Kidney (tissue), 14 donors: Measurements from ENCODE around the gene SCMH1. TPM values are rescaled to one million over a fixed set of nuclear protein-coding genes. Genes with fewer than 3 reads are reported as not detected.

Experiments
- DNase-seq, 5 donors: peaks; one replicate each; pipeline ENCODE4 v3.0.0-alpha.2; 2013 to 2020
- FAIRE-seq: peaks from 2 replicates; lab custom pipeline; 2012; peaks lifted over from hg19 to GRCh38; lab: Jason Lieb, UNC
- H3K27ac ChIP-seq, 2 donors: one replicate each; pipeline ENCODE4 v1.7.0; 2013; ENCODE audit warnings: low read depth in 2 of 2, low read length in 2 of 2, inconsistent platforms in 1 of 2
- H3K27me3 ChIP-seq: one replicate; pipeline ENCODE4 v1.7.1; 2013; ENCODE audit warnings: low read length, inconsistent platforms; ENCODE audit not compliant: control insufficient read depth, insufficient read depth
- H3K36me3 ChIP-seq, 3 donors: one replicate each; pipeline versions ENCODE4 v1.7.0 to v1.7.1; 2013; ENCODE audit warnings: low read length in 3 of 3, control low read depth in 1 of 3, inconsistent platforms in 1 of 3; ENCODE audit not compliant: insufficient read depth in 3 of 3, control insufficient read depth in 2 of 3
- H3K4me1 ChIP-seq, 3 donors: one replicate each; pipeline versions ENCODE4 v1.7.0 to v1.7.1; 2013; ENCODE audit warnings: low read length in 3 of 3, inconsistent platforms in 1 of 3, low read depth in 1 of 3; ENCODE audit not compliant: control insufficient read depth in 2 of 3, insufficient read depth in 2 of 3
- H3K4me3 ChIP-seq, 3 donors: one replicate each; pipeline versions ENCODE4 v1.7.0 to v1.8.1; 2013; ENCODE audit warnings: low read length in 3 of 3, control low read depth in 1 of 3, inconsistent platforms in 1 of 3
- H3K9ac ChIP-seq, 3 donors: one replicate each; pipeline versions ENCODE4 v1.7.0 to v1.7.1; 2013; ENCODE audit warnings: low read length in 3 of 3, control low read depth in 1 of 3, inconsistent platforms in 1 of 3
- H3K9me3 ChIP-seq, 3 donors: one replicate each; pipeline versions ENCODE4 v1.7.0 to v1.7.1; 2013; ENCODE audit warnings: low read length in 3 of 3, control low read depth in 1 of 3, inconsistent platforms in 1 of 3; ENCODE audit not compliant: control insufficient read depth in 2 of 3, insufficient read depth in 1 of 3
- intact Hi-C: fragments of 100-400 bp; cut with DNase I; formaldehyde crosslinking; loops from one replicate; pipeline ENCODE4 v1.11.1; 2022
- polyA plus RNA-seq: library from polyadenylated mRNA; stranded (reverse); fragments of 350-450 nt; fragmentation: Illumina TruSeq; extraction: RNeasy Lipid Tissue Mini Kit (QIAGEN cat#74804); gene quantifications from one replicate; pipeline ENCODE4 v1.2.3, GENCODE V29; 2014; ENCODE audit warnings: low read depth, low replicate concordance; ENCODE audit not compliant: insufficient read depth
- total RNA-seq: library from RNA; stranded (reverse); fragmentation: NEBNext Ultra II Directional; extraction: Animal tissue kit (Norgen Biotek cat#: 25700); gene quantifications from one replicate; pipeline ENCODE4 v1.2.1, GENCODE V29; 2021
- TF ChIP-seq, protein P1 (sequence below): IDR thresholded peaks from 3 replicates; pipeline ENCODE4 v1.5.1; 2012; ENCODE audit warnings: mild to moderate bottlenecking, moderate library complexity, borderline replicate concordance; ENCODE audit not compliant: insufficient read depth; ENCODE audit errors: extremely low read depth
- donor health status: control.
- donor health status: control.
- donor health status: control.
- donor health status: control.
- donor health status: control.
- donor health status: DM: yes; HTN: yes; CAD: no.
- donor health status: Normal renal cell carcinoma (clear cell type).

Gene SCMH1
- total and polyA plus RNA-seq, 2 donors from 2014 or later = 26.4 to 58.3 TPM

DNA sequence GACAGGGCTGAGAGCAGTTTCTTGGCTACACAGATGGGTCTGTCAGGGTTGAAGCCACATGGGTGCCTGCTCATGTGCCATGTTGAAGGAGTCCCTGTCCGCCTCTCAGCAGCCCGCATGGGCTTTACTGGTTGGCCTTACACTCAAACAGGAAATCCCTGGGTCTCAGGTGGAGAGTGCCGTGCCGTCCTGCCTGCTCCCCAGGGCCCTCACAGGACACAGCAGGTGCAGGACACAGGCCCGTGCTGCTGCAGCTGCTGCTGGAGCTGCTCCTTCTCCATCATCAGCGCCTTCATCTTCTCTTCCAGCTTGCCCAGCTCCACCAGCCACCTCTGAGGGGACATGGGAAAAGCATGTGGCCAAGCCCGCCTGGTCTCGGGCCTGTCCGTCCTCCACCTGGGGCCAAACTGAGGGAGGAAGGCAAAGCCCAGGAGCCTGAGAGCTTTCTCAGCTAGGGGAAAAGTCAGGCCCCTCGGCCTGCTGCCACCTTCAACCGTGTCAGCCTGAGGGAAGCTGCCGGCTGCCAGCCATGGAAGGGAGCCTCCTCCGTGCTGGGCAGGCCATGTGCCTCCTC, 226.1 kb downstream of the SCMH1 start:
- Histone ChIP-seq H3K36me3 (peaks cover 0 to 10% (median 3%) of the 10 kb centered on the region in 3 donors), H3K27ac (no peak overlapping the region), H3K27me3 (no peaks in the 10 kb centered on the region), H3K4me1 (peaks cover 0 to 21% (median 10%) of the 10 kb centered on the region in 3 donors), H3K9me3 (no peaks in the 10 kb centered on the region), H3K4me3 (no peak overlapping the region), H3K9ac (no peak overlapping the region)
- TF ChIP-seq, protein P1, sequence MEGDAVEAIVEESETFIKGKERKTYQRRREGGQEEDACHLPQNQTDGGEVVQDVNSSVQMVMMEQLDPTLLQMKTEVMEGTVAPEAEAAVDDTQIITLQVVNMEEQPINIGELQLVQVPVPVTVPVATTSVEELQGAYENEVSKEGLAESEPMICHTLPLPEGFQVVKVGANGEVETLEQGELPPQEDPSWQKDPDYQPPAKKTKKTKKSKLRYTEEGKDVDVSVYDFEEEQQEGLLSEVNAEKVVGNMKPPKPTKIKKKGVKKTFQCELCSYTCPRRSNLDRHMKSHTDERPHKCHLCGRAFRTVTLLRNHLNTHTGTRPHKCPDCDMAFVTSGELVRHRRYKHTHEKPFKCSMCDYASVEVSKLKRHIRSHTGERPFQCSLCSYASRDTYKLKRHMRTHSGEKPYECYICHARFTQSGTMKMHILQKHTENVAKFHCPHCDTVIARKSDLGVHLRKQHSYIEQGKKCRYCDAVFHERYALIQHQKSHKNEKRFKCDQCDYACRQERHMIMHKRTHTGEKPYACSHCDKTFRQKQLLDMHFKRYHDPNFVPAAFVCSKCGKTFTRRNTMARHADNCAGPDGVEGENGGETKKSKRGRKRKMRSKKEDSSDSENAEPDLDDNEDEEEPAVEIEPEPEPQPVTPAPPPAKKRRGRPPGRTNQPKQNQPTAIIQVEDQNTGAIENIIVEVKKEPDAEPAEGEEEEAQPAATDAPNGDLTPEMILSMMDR = no peak
- intact Hi-C loops = no loop called here
- no peak for FAIRE-seq
- DNase-seq = no peak

DNA sequence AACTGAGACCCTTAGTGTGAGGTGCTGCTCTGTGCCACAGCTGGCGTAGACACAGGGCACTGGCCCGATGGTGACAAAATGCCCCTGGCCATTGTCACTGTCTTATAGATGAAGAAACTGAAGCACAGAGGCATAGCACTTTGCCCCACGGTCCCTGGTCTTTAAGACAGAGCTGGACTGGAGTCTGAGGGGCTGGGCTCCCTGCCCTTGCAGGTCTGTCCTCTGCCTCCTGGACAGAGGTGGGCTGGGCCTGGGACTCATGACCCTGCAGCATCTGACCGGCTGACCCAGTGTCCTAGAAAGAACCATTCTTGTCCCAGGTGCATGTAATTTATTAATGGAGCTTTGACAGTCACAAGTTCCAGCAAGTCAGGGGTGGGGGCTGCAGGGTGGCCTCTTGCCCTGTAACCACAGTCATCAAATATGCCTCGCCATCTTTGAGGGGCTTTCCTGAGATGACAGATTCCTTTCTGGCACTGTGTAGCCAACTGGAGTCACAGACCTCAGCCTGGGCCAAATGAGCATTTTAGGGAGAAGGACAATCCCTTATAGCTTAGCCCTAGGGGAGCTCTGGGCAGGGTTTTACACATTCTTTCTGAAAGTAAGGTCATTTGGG, 226.7 kb downstream of the SCMH1 start:
- no peaks in the 10 kb centered on the region for H3K9me3 ChIP-seq
- H3K4me3 ChIP-seq = no peak overlapping the region
- TF ChIP-seq, protein P1 = no peak
- H3K27me3 ChIP-seq = no peaks in the 10 kb centered on the region
- peaks cover 0 to 21% (median 10%) of the 10 kb centered on the region in 3 donors for H3K4me1 ChIP-seq
- H3K27ac ChIP-seq = no peak overlapping the region
- DNase-seq (peak in 1 of 5 donors; percentile 70), FAIRE-seq (no peak)
- intact Hi-C loops = no loop called here
- H3K9ac ChIP-seq = no peak overlapping the region
- peaks cover 0 to 13% (median 3%) of the 10 kb centered on the region in 3 donors for H3K36me3 ChIP-seq

DNA sequence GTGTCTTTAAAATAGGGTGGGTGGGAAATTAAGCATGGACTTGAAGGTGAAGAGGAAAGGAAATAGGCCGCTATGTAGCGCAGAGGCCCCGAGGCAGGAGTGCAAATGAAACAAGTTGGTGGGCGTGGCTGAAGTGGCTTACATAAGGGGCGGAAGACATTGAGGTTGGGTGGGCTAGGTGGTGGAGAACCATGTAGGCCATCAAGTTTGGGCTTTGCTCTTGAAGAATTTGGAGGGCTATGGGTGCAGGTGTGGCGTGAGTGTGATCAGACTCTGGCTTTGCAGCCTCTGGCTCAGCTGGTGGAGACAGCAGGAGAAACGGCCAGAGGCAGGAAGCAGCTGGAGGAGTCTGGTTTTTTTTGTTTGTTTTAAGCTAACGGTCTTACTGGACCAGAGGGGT, 227.2 kb downstream of the SCMH1 start:
- TF ChIP-seq, protein P1 = no peak
- no peak for DNase-seq
- no peak for FAIRE-seq
- H3K27me3 ChIP-seq = no peaks in the 10 kb centered on the region
- peaks cover 0 to 16% (median 8%) of the 10 kb centered on the region in 3 donors for H3K36me3 ChIP-seq
- no peaks in the 10 kb centered on the region for H3K9me3 ChIP-seq
- intact Hi-C loops = no loop called here
- H3K4me1 ChIP-seq = peaks cover 0 to 21% (median 10%) of the 10 kb centered on the region in 3 donors
- H3K9ac ChIP-seq = no peak overlapping the region
- no peak overlapping the region for H3K4me3 ChIP-seq
- no peak overlapping the region for H3K27ac ChIP-seq
